ENCODE measurements around the gene PPFIBP1. TPM values are rescaled to one million over a fixed set of nuclear protein-coding genes. Genes with fewer than 3 reads are reported as not detected.

The PPFIBP1 gene
- total RNA-seq, 3 donors from 2014 or later (not counting 1 experiment from before 2014, with no cell fraction given) = 0.73 to 1.6 (median 1.4) TPM

DNA sequence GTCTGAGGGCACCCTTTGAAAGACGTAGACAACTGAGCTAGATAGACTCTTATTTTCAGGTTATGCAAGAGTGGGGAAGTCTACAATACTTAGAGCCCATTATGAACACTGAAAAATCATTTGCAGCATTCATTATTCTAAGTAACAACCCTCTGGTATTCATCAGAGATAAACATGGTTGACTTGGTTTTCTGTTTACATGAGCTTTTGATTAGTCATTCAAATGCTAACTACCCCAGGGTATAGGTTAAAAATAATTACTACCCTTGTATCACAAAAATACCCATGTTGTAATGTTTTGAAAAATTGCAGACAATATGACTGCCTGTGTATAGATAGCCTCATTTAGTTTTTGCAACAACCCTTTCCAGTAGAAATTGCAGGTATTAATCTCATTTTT is 78.5 kb downstream of the PPFIBP1 start:
- Mint-ChIP-seq H3K27me3 (ENCODE audit: low read depth in 2 of 2) (peaks cover 3 to 17% of the 10 kb centered on the region in 2 donors), H3K27ac (no peak overlapping the region), H3K36me3 (no peaks in the 10 kb centered on the region), H3K9me3 (peaks cover 0 to 2% of the 10 kb centered on the region in 2 donors), H3K4me3 (no peak overlapping the region), H3K4me1 (no peaks in the 10 kb centered on the region)
- WGBS (ENCODE audit: insufficient coverage) = 100% methylated on average over 1 of the region's 1 CpG
- H3K27me3 ChIP-seq (ENCODE audit: control insufficient read depth, insufficient read depth, low read length) = no peaks in the 10 kb centered on the region
- H3K4me1 ChIP-seq (ENCODE audit: control insufficient read depth, insufficient read depth, low read length) = no peaks in the 10 kb centered on the region
- H3K36me3 ChIP-seq (ENCODE audit: control insufficient read depth, insufficient read depth, low read length) = no peaks in the 10 kb centered on the region
- TF ChIP-seq, protein P1, sequence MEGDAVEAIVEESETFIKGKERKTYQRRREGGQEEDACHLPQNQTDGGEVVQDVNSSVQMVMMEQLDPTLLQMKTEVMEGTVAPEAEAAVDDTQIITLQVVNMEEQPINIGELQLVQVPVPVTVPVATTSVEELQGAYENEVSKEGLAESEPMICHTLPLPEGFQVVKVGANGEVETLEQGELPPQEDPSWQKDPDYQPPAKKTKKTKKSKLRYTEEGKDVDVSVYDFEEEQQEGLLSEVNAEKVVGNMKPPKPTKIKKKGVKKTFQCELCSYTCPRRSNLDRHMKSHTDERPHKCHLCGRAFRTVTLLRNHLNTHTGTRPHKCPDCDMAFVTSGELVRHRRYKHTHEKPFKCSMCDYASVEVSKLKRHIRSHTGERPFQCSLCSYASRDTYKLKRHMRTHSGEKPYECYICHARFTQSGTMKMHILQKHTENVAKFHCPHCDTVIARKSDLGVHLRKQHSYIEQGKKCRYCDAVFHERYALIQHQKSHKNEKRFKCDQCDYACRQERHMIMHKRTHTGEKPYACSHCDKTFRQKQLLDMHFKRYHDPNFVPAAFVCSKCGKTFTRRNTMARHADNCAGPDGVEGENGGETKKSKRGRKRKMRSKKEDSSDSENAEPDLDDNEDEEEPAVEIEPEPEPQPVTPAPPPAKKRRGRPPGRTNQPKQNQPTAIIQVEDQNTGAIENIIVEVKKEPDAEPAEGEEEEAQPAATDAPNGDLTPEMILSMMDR (IDR thresholded peaks at IDR 0.05) = no peak
- H3K9me3 ChIP-seq (ENCODE audit: control insufficient read depth, insufficient read depth, low read length) = no peaks in the 10 kb centered on the region
- no peak for DNase-seq
- H3K27ac ChIP-seq (ENCODE audit: low read length) = no peak overlapping the region
- ATAC-seq = no peak
- no peak overlapping the region for H3K4me3 ChIP-seq (ENCODE audit: low read length)
- intact Hi-C loops (cut with micrococcal nuclease) = no loop called here

DNA sequence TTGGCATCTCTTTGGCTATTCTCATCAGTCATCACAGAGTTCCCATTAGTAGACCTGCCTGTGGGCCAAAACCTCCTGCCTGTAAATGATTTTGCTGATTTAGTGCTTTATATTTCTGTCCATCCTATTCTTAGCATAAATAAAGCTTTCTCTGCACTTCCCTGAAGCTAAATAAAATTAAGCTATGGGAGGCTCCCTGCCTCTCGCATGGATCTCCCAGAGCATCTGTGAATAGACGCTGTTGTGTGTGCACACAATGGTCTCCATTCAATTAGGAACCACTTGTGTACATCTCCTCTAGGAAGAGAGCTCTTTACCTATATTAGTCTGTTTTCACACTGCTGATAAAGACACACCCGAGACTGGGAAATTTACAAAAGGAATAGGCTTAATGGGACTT is 80.4 kb downstream of the PPFIBP1 start:
- H3K27me3 Mint-ChIP-seq (ENCODE audit: low read depth in 2 of 2) = peaks cover under 1 to 15% of the 10 kb centered on the region in 2 donors
- no peaks in the 10 kb centered on the region for H3K27me3 ChIP-seq (ENCODE audit: control insufficient read depth, insufficient read depth, low read length)
- H3K36me3 ChIP-seq (ENCODE audit: control insufficient read depth, insufficient read depth, low read length) = no peaks in the 10 kb centered on the region
- no peak overlapping the region for H3K4me3 ChIP-seq (ENCODE audit: low read length)
- ATAC-seq (no peak), DNase-seq (no peak)
- H3K9me3 Mint-ChIP-seq = peaks cover 0 to under 1% of the 10 kb centered on the region in 2 donors
- TF ChIP-seq, protein P1 (IDR thresholded peaks at IDR 0.05) = no peak
- no peaks in the 10 kb centered on the region for H3K36me3 Mint-ChIP-seq
- H3K27ac Mint-ChIP-seq = no peak overlapping the region
- intact Hi-C loops (cut with micrococcal nuclease) = no loop called here
- no peaks in the 10 kb centered on the region for H3K4me1 Mint-ChIP-seq
- H3K9me3 ChIP-seq (ENCODE audit: control insufficient read depth, insufficient read depth, low read length) = no peaks in the 10 kb centered on the region
- H3K4me3 Mint-ChIP-seq = no peak overlapping the region
- H3K4me1 ChIP-seq (ENCODE audit: control insufficient read depth, insufficient read depth, low read length) = no peaks in the 10 kb centered on the region
- H3K27ac ChIP-seq (ENCODE audit: low read length) = no peak overlapping the region
- WGBS (ENCODE audit: insufficient coverage) = 97% methylated on average over 3 of the region's 3 CpGs

DNA sequence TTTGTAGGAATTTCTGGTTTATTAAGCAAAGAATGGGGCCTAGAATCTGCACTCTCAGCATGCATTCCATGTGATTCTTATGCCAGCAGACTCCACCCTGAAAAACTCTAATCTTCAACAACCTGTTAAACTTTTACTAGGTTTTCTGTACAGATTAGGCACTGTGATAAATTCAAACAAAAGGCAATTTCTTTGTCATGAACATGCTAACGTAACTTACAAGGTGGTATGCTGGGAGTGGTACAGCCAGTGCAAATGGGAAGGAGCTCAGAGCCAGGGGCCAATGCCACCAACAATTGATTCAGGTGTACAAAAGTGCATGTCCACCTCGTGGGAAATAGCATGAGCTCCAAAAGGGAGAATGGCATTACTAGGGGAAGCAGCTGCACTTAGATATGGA is 83.0 kb downstream of the PPFIBP1 start:
- Histone ChIP-seq H3K9me3 (ENCODE audit: control insufficient read depth, insufficient read depth, low read length) (no peaks in the 10 kb centered on the region), H3K27ac (ENCODE audit: low read length) (no peak overlapping the region), H3K27me3 (ENCODE audit: control insufficient read depth, insufficient read depth, low read length) (no peaks in the 10 kb centered on the region), H3K4me1 (ENCODE audit: control insufficient read depth, insufficient read depth, low read length) (no peaks in the 10 kb centered on the region), H3K36me3 (ENCODE audit: control insufficient read depth, insufficient read depth, low read length) (no peaks in the 10 kb centered on the region), H3K4me3 (ENCODE audit: low read length) (no peak overlapping the region)
- TF ChIP-seq, protein P1 (IDR thresholded peaks at IDR 0.05) = no peak
- Mint-ChIP-seq H3K4me3 (no peak overlapping the region), H3K27ac (no peak overlapping the region), H3K36me3 (no peaks in the 10 kb centered on the region), H3K4me1 (no peaks in the 10 kb centered on the region), H3K27me3 (ENCODE audit: low read depth in 2 of 2) (peaks cover 0 to 7% of the 10 kb centered on the region in 2 donors), H3K9me3 (no peaks in the 10 kb centered on the region)
- ATAC-seq (no peak), DNase-seq (no peak)
- intact Hi-C loops (cut with micrococcal nuclease) = no loop called here
- 81% methylated on average over 2 of the region's 2 CpGs for WGBS (ENCODE audit: insufficient coverage)

DNA sequence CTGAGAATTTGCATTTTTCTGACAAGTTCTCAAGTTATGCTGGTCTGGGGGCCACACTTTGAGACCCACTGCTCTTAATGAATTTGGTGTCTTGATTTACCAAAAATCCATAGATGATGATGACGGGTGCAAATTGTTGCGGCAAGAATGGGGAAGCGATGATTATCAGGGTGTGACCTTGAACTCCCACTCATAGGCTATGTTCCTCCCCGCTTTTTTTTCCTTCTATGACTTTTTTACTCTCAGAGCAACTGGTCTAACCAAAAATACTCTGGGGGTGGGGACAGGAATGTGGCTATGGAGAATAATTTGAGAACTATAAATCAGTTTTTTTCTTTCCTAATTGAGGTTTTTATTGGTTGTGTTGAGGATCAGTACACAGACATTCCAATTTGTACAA is 83.6 kb downstream of the PPFIBP1 start:
- H3K4me3 Mint-ChIP-seq = no peak overlapping the region
- WGBS (ENCODE audit: insufficient coverage) = 92% methylated on average over 3 of the region's 4 CpGs
- TF ChIP-seq, protein P1 (IDR thresholded peaks at IDR 0.05) = no peak
- H3K4me1 Mint-ChIP-seq = no peaks in the 10 kb centered on the region
- peaks cover 0 to 7% of the 10 kb centered on the region in 2 donors for H3K27me3 Mint-ChIP-seq (ENCODE audit: low read depth in 2 of 2)
- ATAC-seq (no peak), DNase-seq (no peak)
- intact Hi-C loops (cut with micrococcal nuclease) = no loop called here
- H3K27ac ChIP-seq (ENCODE audit: low read length) = no peak overlapping the region
- no peaks in the 10 kb centered on the region for H3K4me1 ChIP-seq (ENCODE audit: control insufficient read depth, insufficient read depth, low read length)
- no peaks in the 10 kb centered on the region for H3K9me3 Mint-ChIP-seq
- no peak overlapping the region for H3K27ac Mint-ChIP-seq
- no peaks in the 10 kb centered on the region for H3K36me3 Mint-ChIP-seq
- H3K27me3 ChIP-seq (ENCODE audit: control insufficient read depth, insufficient read depth, low read length) = no peaks in the 10 kb centered on the region
- H3K36me3 ChIP-seq (ENCODE audit: control insufficient read depth, insufficient read depth, low read length) = no peaks in the 10 kb centered on the region
- no peaks in the 10 kb centered on the region for H3K9me3 ChIP-seq (ENCODE audit: control insufficient read depth, insufficient read depth, low read length)
- no peak overlapping the region for H3K4me3 ChIP-seq (ENCODE audit: low read length)

Measured in natural killer cell (primary cell).